ENCODE results near the gene CCDC71.

GRCh38 chr3:49135499-49135898 lies 30.6 kb downstream of the CCDC71 start:
- TF ChIP-seq CTCF (IDR thresholded peaks at IDR 0.05) = no peak
- TF ChIP-seq ZFX (IDR thresholded peaks at IDR 0.05; ENCODE audit: borderline replicate concordance) = no peak

Measured in 22Rv1 (cell line).